GM23338 (cell line): ENCODE measurements around the gene SMARCC1. TPM values are rescaled to one million over a fixed set of nuclear protein-coding genes. Genes with fewer than 3 reads are reported as not detected.

Experiments
- ATAC-seq: fragments of 200-7000 bp; cut with Tn5 transposase; 3 replicates; pipeline ENCODE4 v1.9.1; 2020
- DNase-seq: peaks from one replicate; pipeline ENCODE4 v3.0.0-alpha.2; 2015; ENCODE audit warnings: low spot score
- H2AFZ ChIP-seq: fragments of 200-600 bp; sonication (generic); 2 replicates; pipeline ENCODE4 v1.8.0; 2016; ENCODE audit warnings: antibody characterized with exemption, mild to moderate bottlenecking, moderate library complexity
- H3F3A ChIP-seq: fragments of 200-600 bp; sonication (generic); replicated peaks from 2 replicates; pipeline ENCODE4 v1.8.0; 2017; ENCODE audit warnings: antibody characterized with exemption, mixed run types, low read depth
- H3K27ac ChIP-seq: fragments of 200-600 bp; sonication (generic); 2 replicates; pipeline ENCODE4 v1.6.1; 2016; ENCODE audit warnings: low read depth
- H3K27me3 ChIP-seq: fragments of 200-600 bp; sonication (generic); 2 replicates; pipeline ENCODE4 v1.8.0; 2016; ENCODE audit warnings: mild to moderate bottlenecking, mixed run types, moderate library complexity; ENCODE audit not compliant: insufficient read depth
- H3K36me3 ChIP-seq: fragments of 200-600 bp; sonication (generic); 2 replicates; pipeline ENCODE4 v1.8.0; 2016; ENCODE audit warnings: mild to moderate bottlenecking; ENCODE audit not compliant: insufficient read depth
- H3K4me1 ChIP-seq: fragments of 200-600 bp; sonication (generic); 2 replicates; pipeline ENCODE4 v1.8.0; 2016; ENCODE audit warnings: mild to moderate bottlenecking, moderate library complexity; ENCODE audit not compliant: insufficient read depth
- H3K4me2 ChIP-seq: fragments of 200-600 bp; sonication (generic); 2 replicates; pipeline ENCODE4 v1.7.1; 2017; ENCODE audit warnings: mixed run types
- H3K4me3 ChIP-seq: fragments of 200-600 bp; sonication (generic); 2 replicates; pipeline ENCODE4 v1.6.1; 2016; ENCODE audit warnings: mixed run types
- H3K79me2 ChIP-seq: fragments of 200-600 bp; sonication (generic); replicated peaks from 2 replicates; pipeline ENCODE4 v1.8.0; 2017; ENCODE audit warnings: mild to moderate bottlenecking; ENCODE audit not compliant: insufficient read depth
- H3K9me2 ChIP-seq: fragments of 200-600 bp; sonication (generic); 2 replicates; pipeline ENCODE4 v1.8.0; 2017; ENCODE audit not compliant: insufficient read depth
- H4K20me1 ChIP-seq: fragments of 200-600 bp; sonication (generic); replicated peaks from 2 replicates; pipeline ENCODE4 v1.8.0; 2017; ENCODE audit warnings: mild to moderate bottlenecking; ENCODE audit not compliant: insufficient read depth
- H3K27ac Mint-ChIP-seq: 2 replicates; pipeline ENCODE4 v1.8.0; 2020; ENCODE audit warnings: inconsistent platforms, mild to moderate bottlenecking, moderate library complexity, mixed read lengths
- H3K27me3 Mint-ChIP-seq: 3 replicates; pipeline ENCODE4 v1.8.0; 2022; ENCODE audit warnings: low read depth, mild to moderate bottlenecking, moderate library complexity, mixed read lengths, inconsistent platforms; ENCODE audit not compliant: insufficient read depth, poor library complexity
- H3K36me3 Mint-ChIP-seq: 3 replicates; pipeline ENCODE4 v1.8.0; 2021; ENCODE audit warnings: low read depth, mild to moderate bottlenecking, inconsistent platforms, moderate library complexity, mixed read lengths
- H3K4me1 Mint-ChIP-seq: 3 replicates; pipeline ENCODE4 v1.8.0; 2020; ENCODE audit warnings: mild to moderate bottlenecking, inconsistent platforms, mixed read lengths
- H3K4me3 Mint-ChIP-seq: 3 replicates; pipeline ENCODE4 v1.8.0; 2021; ENCODE audit warnings: moderate library complexity, mild to moderate bottlenecking, inconsistent platforms, mixed read lengths
- H3K9me3 Mint-ChIP-seq: 3 replicates; pipeline ENCODE4 v1.8.0; 2020; ENCODE audit warnings: moderate library complexity, mild to moderate bottlenecking, inconsistent platforms, mixed read lengths
- CREB1 ChIP-seq: fragments of 250-450 bp; sonication (Bioruptor Pico); IDR thresholded peaks from 2 replicates; pipeline ENCODE4 v1.5.0; 2020; ENCODE audit warnings: low read depth, mild to moderate bottlenecking, moderate library complexity
- ETS1 ChIP-seq: IDR thresholded peaks from 2 replicates; pipeline ENCODE4 v1.6.1; 2016; ENCODE audit warnings: antibody characterized with exemption
- EZH2 ChIP-seq: fragments of 200-600 bp; sonication (generic); IDR thresholded peaks from one replicate; pipeline ENCODE4 v1.8.0; 2017; ENCODE audit warnings: antibody characterized with exemption, mild to moderate bottlenecking, low read depth; ENCODE audit not compliant: unreplicated experiment
- EZH2phosphoT487 ChIP-seq: fragments of 200-600 bp; sonication (generic); IDR thresholded peaks from one replicate; pipeline ENCODE4 v1.8.1; 2018; ENCODE audit warnings: antibody characterized with exemption; ENCODE audit not compliant: unreplicated experiment
- JUNB ChIP-seq: IDR thresholded peaks from one replicate; pipeline ENCODE4 v1.6.1; 2016; ENCODE audit warnings: antibody characterized with exemption; ENCODE audit not compliant: unreplicated experiment
- POLR2AphosphoS5 ChIP-seq: IDR thresholded peaks from 2 replicates; pipeline ENCODE4 v1.6.1; 2016; ENCODE audit warnings: antibody characterized with exemption, low read depth
- REST ChIP-seq: IDR thresholded peaks from one replicate; pipeline ENCODE4 v1.6.1; 2018; ENCODE audit warnings: antibody characterized with exemption; ENCODE audit not compliant: unreplicated experiment
- STAT1 ChIP-seq: IDR thresholded peaks from one replicate; pipeline ENCODE4 v1.6.1; 2016; ENCODE audit warnings: antibody characterized with exemption; ENCODE audit not compliant: unreplicated experiment
- ZNF114 ChIP-seq: fragments of 250-450 bp; sonication (Bioruptor Pico); IDR thresholded peaks from 2 replicates; pipeline ENCODE4 v1.5.0; 2020; ENCODE audit warnings: mild to moderate bottlenecking, moderate library complexity
- ZNF331 ChIP-seq: fragments of 250-450 bp; sonication (Bioruptor Pico); IDR thresholded peaks from 2 replicates; pipeline ENCODE4 v1.5.0; 2020; ENCODE audit warnings: low read depth, mild to moderate bottlenecking, moderate library complexity
- ZNF462 ChIP-seq: fragments of 250-450 bp; sonication (Bioruptor Pico); IDR thresholded peaks from 2 replicates; pipeline ENCODE4 v1.5.0; 2020; ENCODE audit warnings: mild to moderate bottlenecking, moderate library complexity
- polyA plus RNA-seq: library from polyadenylated mRNA; unstranded; fragments of >200 nt; fragmentation: Nextera tagmentation; extraction: Ambion mirVana; gene quantifications from 2 replicates; pipeline ENCODE4 v1.2.1, GENCODE V29; 2016
- total RNA-seq: library from RNA; depleted of rRNA; stranded (reverse); fragments of >200 nt; shearing (Covaris generic); gene quantifications from 2 replicates; pipeline ENCODE4 v1.2.3, GENCODE V29; 2014

Gene SMARCC1
- total and polyA plus RNA-seq, 2 experiments from 2014 or later, result 105 to 171 TPM

- TF ChIP-seq REST (no peak), ETS1 (no peak), ZNF331 (CRISPR knock-in tag) (no peak), ZNF114 (CRISPR knock-in tag) (no peak), EZH2phosphoT487 (no peak)
Observed at GRCh38 chr3:47601281-47601680, 180.4 kb downstream of the SMARCC1 start (continued).

GRCh38 chr3:47594792-47595191, 186.9 kb downstream of the SMARCC1 start:
- DNase-seq (peak; percentile 32), ATAC-seq (peak; percentile 87)
- Histone ChIP-seq H3K4me2 (no peak overlapping the region), H3K4me3 (no peak overlapping the region), H3K79me2 (peaks cover 6% of the 10 kb centered on the region; the same call in 1 of the 2 replicates), H3K4me1 (no peaks in the 10 kb centered on the region; the same call in 1 of the 2 replicates), H3K27me3 (no peaks in the 10 kb centered on the region), H3K9me2 (no peaks in the 10 kb centered on the region), H3K27ac (no peak overlapping the region; the same call in 1 of the 2 replicates), H3F3A (peaks cover 15% of the 10 kb centered on the region), H3K36me3 (peaks cover 26% of the 10 kb centered on the region), H2AFZ (no peak overlapping the region), H4K20me1 (peaks cover 21% of the 10 kb centered on the region)
- peaks cover 10% of the 10 kb centered on the region; the same call in 2 of the 3 replicates for H3K4me1 Mint-ChIP-seq
- H3K27me3 Mint-ChIP-seq, result peaks cover 10% of the 10 kb centered on the region
- no peaks in the 10 kb centered on the region for H3K9me3 Mint-ChIP-seq
- no peak overlapping the region for H3K4me3 Mint-ChIP-seq
- peaks cover 73% of the 10 kb centered on the region for H3K36me3 Mint-ChIP-seq
- H3K27ac Mint-ChIP-seq, result peak overlapping the region; percentile 4
- TF ChIP-seq ZNF331 (CRISPR knock-in tag), result no peak
- TF ChIP-seq ETS1, result no peak
- no peak for TF ChIP-seq EZH2
- TF ChIP-seq CREB1 (CRISPR knock-in tag), result no peak
- TF ChIP-seq ZNF114 (CRISPR knock-in tag), result no peak
- no peak for TF ChIP-seq EZH2phosphoT487
- TF ChIP-seq POLR2AphosphoS5, result no peak
- no peak for TF ChIP-seq ZNF462 (CRISPR knock-in tag)
- no peak for TF ChIP-seq JUNB
- TF ChIP-seq STAT1, result no peak
